Left hindlimb (tissue), 1 donor: Measurements from ENCODE around the gene STEAP2.
"Not testable (repeated sequence)": the region's sequence is repeated elsewhere in the genome, so short reads cannot be mapped to it uniquely, and the experiment has no call there.

Experiments
- DNase-seq: peaks from one replicate; pipeline ENCODE4 v3.0.0-alpha.2; 2018

The STEAP2 gene

DNA sequence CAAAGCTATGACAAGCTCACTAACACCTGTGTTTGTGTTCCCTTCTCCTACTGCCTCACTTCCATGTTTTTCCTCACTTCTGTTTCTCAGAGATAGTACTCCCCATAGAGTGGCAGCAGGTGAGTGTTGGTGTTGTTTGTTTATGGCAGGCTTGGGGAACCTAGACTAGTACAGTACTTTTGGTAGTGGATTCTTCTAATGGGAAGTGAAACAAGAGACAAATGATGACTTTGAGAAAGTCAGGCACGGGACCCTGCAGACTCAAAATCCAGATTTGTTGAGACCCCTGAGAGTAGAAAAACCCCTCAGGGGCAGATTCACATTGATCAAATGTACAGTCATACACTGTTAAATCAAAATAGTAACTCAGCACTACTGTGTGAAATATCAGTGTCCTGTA, 27.0 kb downstream of the STEAP2 start:
- DNase-seq: no peak

DNA sequence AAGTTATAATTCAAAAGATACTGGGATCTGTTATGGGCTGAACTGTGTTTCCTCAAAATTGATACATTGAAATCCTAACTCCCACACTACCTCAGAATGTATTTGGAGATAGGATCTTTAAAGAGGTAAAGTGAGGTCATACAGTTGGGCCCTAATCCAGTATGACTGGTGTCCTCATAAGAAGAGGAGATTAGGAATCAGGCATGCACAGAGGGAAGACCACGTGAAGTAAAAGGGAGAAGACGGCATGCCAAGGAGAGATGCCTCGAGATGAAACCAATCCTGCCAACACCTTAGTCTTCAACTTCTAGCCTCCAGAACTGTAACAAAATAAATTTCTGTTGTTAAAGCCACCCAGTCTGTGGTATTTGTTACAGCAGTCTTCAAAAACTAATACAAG, 27.5 kb downstream of the STEAP2 start:
- DNase-seq: no peak

DNA sequence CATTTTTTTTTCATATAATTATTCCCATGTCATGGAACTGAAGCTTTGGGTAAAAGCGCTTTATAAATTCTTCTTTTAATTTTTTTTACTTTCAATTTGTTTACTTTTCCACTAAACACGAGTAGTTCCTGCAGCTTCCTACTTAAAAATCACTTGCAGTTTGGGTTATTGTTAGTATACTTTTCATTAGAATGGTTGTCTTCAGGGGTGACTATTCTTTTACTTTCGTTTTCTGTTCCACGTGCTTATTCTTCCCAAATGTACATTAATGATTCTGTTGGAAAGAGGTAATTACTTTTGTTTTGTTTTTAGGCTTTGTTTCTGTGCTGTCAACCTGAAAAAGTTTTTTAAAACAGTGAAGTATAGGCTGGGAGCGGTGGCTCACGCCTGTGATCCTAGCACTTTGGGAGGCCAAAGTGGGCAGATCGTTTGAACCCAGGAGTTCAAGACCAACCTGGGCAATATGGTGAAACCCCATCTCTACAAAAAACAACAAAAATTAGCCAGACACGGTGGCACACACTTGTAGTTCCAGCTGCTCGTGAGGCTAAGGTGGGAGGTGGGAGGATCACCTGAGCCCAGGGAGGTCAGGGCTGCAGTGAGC, 28.2 kb downstream of the STEAP2 start:
- DNase-seq: no peak

DNA sequence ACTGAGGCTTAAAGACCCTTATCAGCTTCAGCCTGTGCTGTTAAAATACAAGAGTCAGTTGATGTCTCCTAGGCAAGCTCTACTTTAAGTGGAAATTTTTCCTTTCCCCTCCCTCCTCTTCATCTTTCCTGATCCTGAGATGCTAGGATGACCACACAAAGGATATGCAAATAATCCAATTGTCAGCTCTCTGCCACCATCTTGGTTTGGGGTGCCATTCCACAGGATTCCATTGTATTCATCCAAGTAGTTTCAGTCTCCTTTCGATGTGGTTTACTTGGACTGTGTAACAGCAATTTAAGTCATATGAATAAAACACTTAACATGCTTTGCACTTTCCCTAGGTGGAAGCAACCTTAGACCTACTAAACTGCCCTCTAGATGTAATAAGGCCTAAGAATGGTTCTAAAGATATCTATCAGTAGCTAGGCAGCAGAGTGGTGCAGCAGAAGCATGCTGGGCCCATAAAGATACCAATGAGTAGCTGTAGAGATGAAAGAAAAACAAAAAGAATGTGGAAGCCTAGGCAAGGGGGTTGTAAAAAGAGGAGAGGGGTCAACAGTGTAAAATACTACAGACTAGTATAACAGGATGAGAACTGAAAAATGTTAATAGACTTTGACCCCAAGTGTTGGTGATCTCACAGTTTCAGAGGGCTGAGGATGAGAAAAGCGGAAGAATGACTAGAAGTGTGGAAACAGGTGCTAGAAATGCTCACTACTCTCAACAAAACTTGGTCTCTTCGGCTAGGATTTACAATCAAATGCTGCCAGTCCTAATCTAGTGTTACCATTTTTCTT, 31.0 kb downstream of the STEAP2 start:
- no peak for DNase-seq

DNA sequence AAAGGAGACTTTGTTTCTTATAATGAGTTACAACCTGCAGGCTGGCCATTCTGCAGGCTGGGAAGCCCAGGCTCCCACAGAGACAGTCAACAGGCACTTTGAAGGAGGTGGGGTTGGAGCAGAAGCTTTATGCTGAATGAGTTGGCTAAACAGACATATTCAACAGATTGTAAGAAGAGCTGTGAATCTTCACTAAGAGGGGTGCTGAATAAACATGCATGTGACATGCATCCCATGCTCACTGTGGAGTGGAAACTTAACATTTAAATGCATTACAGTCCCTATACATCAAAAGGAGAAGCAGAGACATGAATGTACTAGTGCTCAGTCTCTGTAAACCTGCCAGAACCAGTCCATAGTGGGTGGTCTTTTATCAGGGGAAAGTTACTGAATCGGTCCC, 32.0 kb downstream of the STEAP2 start:
- no peak for DNase-seq

DNA sequence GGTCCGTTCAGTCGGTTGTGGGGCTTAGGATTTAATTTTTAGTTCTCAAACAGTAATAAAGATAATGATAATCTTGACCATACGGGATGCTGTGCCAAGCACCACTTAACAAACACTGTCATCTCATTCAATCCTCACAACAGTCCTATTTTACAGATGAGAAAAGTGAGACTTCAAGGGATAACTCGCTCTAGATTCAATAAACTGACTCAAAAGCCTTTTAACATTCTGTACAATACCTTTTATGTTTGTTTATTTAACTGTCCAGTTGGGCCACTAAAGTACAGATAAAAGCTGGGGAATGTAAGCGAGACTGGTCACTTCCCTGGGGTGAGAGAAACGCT, 33.0 kb downstream of the STEAP2 start:
- no peak for DNase-seq

DNA sequence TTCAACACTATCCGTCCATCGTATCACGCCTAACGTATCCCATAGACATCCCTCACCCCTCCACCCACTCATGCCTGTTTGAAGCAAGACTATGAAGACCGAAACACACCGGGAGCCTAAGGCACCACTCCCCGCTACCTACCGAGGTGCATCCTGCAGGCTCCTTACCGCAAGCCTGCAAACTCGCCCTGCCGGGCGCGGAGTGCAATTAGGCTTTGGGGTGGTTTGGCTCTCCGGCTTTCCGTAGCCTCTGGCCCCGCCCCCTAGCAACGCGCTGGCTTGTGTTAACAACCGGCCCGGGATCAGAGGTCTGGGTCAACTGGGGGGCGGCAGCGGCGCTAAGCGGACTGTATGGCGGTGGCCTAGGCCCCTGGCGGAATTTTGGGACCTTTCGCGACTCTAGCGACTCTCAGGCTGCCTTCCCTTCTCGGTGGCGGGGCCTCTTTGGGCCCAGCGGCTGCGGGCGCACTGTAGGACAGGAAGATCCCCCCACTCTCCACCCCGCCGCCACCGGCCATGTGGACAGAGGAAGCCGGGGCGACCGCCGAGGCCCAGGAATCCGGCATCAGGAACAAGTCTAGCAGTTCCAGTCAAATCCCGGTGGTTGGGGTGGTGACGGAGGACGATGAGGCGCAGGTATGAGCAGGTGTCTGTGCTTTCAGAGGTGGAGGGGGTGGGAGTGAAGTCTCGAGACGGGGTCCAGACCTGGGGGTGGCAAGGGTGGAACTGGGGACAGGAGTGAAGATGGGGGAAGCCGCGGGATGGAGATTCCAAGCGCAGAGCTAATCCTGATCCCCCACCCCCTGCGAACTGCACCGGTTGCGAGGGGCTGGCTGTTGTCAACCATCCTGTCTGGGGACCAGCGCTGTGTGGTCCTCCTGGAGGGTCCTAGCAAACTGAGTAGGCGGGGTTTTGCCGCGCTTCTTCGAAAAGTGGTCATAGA, 33.6 kb downstream of the STEAP2 start, which contains the start of gene CFAP69:
Gene CFAP69, plus strand, starts transcription at position 266 of the 943 bp plus-strand sequence. Its CDS starts 251 bp downstream, at position 517.
- DNase-seq: peak; percentile 92

DNA sequence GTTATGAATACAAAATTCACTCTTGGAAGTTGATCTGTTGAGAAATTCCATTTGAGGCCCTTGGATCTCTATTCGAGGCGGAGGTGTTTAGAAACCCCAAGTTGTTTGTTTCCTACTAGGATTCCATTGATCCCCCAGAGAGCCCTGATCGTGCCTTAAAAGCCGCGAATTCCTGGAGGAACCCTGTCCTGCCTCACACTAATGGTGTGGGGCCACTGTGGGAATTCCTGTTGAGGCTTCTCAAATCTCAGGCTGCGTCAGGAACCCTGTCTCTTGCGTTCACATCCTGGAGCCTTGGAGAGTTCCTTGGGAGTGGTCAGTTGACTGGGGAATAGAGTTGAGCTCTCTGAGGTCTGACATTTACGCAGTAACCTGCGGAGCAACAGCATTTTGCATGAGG, 34.6 kb downstream of the STEAP2 start:
- no peak for DNase-seq

DNA sequence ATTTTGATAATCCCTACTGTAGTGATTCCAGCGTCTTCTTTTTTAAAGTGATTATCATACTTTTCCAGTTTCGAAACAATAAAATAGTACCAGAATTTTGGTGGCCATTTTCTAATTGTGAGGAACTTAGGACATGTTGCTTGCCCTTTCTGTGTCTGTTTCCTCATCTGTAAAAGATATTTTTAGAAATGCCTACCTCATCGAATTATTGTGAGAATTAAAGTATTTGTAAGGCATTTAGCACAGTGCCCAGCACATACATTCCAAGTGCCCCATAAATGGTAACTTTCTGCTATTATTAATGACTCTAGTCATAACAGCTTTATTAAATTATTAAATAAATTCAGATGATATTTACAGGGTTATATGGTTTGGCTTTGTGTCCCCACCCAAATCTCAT, 37.2 kb downstream of the STEAP2 start:
- no peak for DNase-seq

DNA sequence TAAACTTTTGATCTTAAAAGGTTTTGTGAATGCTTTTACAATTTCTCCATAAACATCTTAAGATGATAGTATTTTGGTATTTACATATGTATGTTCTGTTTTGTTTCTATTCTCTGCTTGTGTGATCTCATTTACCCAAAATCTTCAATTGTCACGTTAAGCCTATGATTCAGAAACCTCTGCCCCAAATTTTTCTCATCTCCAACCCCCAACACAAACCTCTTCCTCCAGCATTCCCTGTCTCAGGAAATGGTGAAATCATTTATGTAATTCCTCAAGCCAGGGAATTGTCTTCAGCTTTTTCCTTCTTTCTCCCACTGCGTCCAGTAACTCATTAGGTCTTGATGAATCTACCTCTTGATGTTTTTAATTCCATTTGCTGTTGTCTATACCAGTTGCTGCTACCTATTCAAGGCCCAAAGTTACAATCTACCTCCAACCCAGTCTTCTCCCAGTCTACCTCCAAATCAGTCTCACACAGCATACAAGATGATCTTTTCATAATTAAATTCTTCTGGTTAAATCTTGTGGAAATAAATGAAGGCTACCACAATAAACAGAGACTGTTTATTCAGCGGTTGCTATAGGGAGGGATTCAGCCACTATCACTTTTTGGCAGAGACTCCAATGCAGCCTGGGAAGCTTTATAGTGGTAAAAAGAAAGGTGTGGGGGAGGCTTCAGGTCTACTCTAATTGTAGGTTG, 39.2 kb downstream of the STEAP2 start:
- DNase-seq: no peak

DNA sequence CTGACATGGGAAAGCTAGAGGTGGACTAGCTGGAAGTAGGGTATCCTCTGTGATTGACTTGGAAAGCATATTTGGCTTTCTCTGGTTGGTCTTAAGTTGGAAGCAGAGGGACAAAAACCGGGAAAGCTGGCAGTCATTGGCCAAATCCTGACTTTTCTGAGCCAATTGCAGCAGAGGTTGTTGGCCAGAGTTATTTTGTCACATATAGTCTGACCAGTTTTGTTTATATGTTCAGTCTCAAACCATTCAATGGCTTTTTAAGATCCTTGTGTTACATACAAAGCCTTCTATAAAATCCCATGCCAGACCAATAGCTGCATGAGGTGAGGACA, 39.7 kb downstream of the STEAP2 start:
- DNase-seq: no peak

DNA sequence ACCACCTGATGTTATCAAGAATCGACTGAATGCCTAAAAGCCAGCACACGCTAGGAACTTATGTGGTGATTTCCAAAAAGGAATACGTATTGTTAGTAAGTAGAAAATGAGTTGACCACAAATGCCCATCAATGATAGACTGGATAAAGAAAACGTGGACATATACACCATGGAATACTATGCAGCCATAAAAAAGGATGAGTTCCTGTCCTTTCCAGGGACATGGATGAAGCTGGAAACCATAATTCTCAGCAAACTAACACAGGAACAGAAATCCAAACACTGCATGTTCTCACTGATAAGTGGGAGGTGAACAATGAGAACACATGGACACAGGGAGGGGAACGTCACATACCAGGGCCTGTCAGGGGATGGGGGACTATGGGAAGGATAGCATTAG, 44.5 kb downstream of the STEAP2 start:
- DNase-seq: not testable (repeated sequence)

DNA sequence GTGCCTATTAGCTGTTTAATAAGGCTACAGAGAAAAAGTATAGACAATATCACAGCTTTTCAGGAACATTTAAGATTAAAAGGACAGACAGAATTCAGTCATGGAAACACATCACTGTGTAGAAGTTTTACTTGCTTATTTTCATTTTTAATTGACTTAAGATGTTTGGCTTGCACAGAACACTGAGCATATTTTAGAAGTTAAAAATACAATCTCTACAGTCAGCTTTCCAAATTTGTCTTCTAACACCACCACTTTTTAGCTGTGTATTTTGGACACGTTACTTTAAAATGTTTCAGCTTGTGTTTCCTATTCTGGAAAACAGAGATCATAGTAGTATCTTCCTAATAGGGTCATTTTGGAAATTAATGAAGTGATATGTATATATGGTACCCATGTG, 45.2 kb downstream of the STEAP2 start:
- DNase-seq: no peak

DNA sequence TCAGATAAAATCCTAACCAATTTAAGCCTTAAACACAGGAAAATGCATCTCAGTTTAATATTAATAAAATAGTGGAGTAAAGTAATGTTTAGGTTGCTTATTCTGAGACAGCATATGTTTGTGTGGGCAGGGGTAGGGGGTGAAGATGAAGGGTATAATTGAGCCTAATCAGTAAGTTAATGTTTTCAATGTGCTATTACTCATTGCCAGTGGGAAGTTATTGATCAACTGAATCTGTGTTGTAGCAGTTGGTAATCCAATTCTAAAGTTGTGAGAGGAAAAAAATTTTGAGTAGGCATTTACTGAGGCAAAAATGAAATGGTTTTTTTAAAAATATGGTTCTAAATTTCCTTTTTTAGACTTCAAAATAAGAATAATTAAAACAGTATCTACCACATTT, 49.9 kb downstream of the STEAP2 start:
- no peak for DNase-seq

DNA sequence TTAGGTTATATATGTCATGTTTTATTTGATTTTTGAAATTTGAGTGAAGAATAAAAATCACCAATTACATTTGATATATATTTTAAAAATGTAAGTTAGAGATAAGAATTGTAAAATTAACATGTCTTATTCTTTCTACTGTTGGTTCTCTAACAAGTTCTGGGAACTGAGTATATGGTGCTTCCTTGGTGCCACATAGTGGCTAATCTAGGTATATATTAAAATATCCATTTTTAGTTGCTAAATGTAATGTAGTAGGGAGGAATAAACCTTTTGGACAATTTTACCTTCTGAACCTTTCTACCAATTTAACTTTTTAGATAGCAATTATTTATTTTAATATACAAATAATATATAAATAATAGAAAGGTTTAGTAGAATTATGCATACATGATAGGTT, 50.9 kb downstream of the STEAP2 start:
- DNase-seq: no peak

DNA sequence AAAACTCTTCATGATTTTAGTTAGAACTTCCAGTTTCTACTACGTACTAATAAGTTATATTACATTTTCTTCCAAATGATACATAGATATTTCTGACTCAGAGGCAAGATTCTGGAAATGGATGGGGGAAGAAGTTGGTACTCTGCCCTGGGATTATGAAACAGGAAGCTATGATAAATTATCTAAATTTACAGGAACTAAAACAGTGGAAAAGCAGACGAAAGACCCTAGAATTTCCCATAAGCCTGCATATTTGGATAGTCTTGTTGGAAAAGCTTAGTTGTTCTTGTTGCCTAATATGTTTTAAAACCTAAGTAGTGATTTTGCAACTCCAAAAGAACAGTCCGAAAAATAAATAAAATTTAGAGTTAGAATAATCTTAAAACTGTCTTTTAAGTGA, 55.3 kb downstream of the STEAP2 start:
- no peak for DNase-seq

DNA sequence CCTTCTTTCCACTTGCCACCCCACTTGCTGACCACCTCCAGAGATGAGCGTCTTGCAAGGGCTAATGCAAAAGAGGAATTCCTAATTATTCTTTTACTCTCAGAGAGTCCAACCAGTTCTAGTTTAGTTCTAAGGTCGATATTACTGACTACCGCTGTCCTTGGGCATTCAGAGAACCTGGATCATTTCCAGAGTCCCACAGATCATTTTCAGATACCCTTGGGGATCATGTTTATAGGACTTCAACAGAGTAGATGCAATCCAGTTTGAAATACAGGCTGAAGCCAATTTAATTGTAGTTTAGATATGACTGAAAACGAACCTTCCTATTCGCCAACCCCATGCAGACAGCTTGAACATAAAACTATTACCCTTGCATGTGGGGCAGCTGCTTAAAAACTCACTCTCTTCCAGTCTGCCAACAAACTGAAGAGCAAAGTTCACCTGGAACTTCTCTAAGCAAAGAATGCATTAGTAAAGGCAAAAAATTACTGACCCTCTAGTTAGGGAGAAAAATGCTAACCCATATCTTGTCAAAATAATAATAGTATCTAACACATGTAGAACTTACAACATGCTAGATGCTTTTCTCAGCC, 55.8 kb downstream of the STEAP2 start:
- no peak for DNase-seq

DNA sequence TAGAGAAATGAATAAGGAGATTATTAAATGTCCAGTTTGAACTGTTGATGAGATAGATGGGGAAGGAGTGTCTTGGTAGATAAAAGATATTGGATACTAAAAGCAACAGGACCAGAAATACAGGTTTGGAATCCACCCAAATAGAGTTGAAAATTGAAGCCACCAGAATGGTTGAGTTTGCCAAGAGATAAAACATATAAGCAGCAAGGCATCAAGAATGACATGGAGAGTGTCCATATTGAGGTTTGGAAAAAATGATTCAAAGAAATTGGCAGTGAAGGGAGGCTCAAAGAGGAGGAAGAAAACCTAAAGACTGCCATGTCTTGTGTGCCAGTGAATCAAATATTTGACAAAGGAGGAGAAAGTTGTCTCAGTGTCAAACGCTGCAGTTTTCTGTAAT, 57.6 kb downstream of the STEAP2 start:
- DNase-seq: no peak

DNA sequence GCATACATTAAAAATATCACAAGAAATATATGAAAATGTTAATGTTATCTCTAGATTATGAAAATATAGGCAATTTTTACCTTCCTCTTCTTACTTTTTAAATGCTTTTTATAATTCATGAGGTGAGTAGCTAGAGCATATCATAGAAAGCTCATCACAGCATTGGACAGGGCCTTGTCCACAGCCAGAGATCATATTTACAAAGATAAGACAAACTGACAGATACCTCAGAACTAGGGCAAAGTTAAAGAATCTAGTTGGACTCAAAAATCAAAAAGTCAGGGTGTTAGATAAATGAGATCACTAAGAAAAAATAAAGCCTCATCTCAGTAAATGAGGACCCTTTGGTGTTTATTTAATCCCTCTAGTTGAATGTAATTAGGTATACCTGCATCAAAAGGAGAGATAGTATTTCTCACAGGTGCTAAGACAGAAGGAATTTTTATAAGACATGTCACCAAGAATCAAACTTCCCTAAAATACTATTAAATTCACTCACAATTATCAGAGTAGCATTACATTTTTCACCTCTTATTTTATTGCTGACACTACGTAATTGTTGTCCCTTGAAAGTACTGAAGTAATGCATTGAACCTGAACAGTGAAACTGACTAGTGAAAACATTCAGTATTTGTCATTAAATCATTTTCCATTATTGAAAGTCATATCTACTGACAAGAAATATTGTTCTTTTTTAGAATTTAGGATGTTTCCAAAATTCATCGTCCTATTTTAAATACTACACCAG, 59.1 kb downstream of the STEAP2 start:
- DNase-seq: no peak

DNA sequence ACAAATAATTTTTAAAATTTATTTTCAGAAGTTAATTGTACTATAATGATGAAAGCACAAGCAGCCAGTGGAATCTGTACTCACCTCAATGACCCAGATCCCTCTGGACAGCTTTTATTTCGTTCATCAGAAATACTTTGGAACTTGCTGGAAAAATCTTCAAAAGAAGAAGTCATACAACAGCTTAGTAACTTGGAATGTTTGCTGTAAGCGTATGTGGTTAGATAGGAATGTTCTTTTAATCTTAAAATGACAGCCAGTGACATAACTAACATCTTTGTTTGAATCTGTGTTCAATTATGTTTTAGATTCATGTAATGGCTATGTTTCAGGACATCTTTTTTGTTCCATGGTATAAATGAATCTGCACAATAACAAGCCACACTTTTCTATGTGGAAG, 60.2 kb downstream of the STEAP2 start:
- DNase-seq: no peak

DNA sequence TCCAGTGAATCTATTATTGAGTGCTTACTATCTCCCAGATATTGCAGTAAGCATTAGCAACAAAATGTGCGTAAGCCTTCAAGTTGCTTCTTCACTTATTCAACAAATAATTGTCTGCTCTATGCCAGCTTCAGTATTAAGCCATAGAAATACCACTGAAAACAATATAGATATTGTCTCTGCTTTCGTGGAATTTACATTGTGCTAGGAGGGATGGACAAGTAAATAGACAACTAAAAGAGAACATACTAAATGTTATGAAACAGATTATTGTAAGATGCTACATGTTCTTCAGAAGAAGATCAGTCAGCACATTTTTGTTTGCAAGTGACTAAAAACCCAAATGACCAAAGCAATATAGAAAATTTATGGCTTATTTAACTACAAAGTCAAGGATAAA, 60.7 kb downstream of the STEAP2 start:
- no peak for DNase-seq

DNA sequence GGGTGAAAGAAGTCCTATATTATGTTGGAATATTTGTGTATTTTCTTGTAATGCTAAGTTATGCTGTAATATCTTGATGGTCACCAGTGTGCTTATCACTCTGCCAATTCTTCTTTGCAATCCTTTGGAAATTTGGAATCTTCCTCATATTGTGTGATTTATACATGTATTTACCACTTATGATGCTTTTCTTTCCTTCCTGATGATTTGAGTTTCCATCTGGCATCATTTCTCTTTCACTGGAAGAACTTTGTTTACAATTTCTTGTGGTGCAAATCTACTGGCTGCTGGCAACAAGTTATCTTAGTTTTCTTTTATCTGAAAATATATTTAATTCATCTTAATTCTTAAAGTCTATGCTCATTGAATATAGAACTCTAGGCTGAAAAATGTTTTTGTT, 62.6 kb downstream of the STEAP2 start:
- DNase-seq: no peak
